HepG2 (cell line): Measurements from ENCODE around the gene KRTAP5-6. TPM values are rescaled to one million over a fixed set of nuclear protein-coding genes. Genes with fewer than 3 reads are reported as not detected.

ENCODE experiments used
- ARNT ChIP-seq: fragments of 450-650 bp; IDR thresholded peaks from 2 replicates; pipeline ENCODE4 v1.6.1; 2017
- HDAC2 ChIP-seq: sonication (generic); formaldehyde crosslinking; IDR thresholded peaks from 2 replicates; pipeline ENCODE4 v1.4.0; 2020; ENCODE audit warnings: missing genetic modification reagents
- KAT2B ChIP-seq: fragments of 150-350 bp; IDR thresholded peaks from 2 replicates; pipeline ENCODE4 v1.6.1; 2014; ENCODE audit warnings: low read depth, low read length, borderline replicate concordance
- KLF13 ChIP-seq: sonication (generic); formaldehyde crosslinking; IDR thresholded peaks from 2 replicates; pipeline ENCODE4 v1.4.0; 2020; ENCODE audit warnings: mild to moderate bottlenecking, missing genetic modification reagents
- PRMT3 ChIP-seq: sonication (generic); formaldehyde crosslinking; IDR thresholded peaks from 2 replicates; pipeline ENCODE4 v1.8.1; 2022; ENCODE audit warnings: low read depth, mild to moderate bottlenecking, moderate library complexity, missing genetic modification reagents, borderline replicate concordance
- RFX3 ChIP-seq: IDR thresholded peaks from 2 replicates; pipeline ENCODE4 v1.6.1; 2016; ENCODE audit warnings: missing biosample characterization, missing genetic modification reagents
- TCF7L2 ChIP-seq: IDR thresholded peaks from 2 replicates; pipeline ENCODE4 v1.6.1; 2011; ENCODE audit warnings: mild to moderate bottlenecking, low read depth, low read length, moderate library complexity
- ZKSCAN8 ChIP-seq: IDR thresholded peaks from 2 replicates; pipeline ENCODE4 v1.6.1; 2016; ENCODE audit warnings: borderline replicate concordance, missing genetic modification reagents, missing compliant biosample characterization
- ZSCAN29 ChIP-seq: sonication (generic); formaldehyde crosslinking; conservative IDR thresholded peaks from 2 replicates; pipeline ENCODE4 v1.4.0; 2020; ENCODE audit warnings: mild to moderate bottlenecking, missing genetic modification reagents
- polyA plus RNA-seq, 8 experiments: library from polyadenylated mRNA; depleted of rRNA in 3 of 8; stranded (reverse) in 7 of 8; unstranded in 1 of 8; fragments of >200 nt; fragmentation: Illumina TruSeq in 4 of 8; extraction: Trizol in 4 of 8; gene quantifications; 2 replicates each; pipeline versions ENCODE4 v1.2.1 to v1.2.3, GENCODE V29; 2011 to 2016; ENCODE audit warnings: low read depth in 4 of 8, missing spikeins in 1 of 8, mixed read lengths in 1 of 8; ENCODE audit not compliant: insufficient read depth in 1 of 8
- total RNA-seq, 5 experiments: library from RNA; depleted of rRNA; stranded (reverse); fragments of >200 nt; fragmentation: Illumina TruSeq; extraction: Trizol; gene quantifications; 2 replicates each; pipeline ENCODE4 v1.2.3, GENCODE V29; 2016; ENCODE audit warnings: low read depth in 1 of 5
- TF ChIP-seq, protein P1 (sequence below), 2 experiments: sonication (generic) in 1 of 2; formaldehyde crosslinking in 1 of 2; IDR thresholded peaks; 2 replicates each; pipeline versions ENCODE4 v1.4.0 to v1.6.1; 2016 to 2020; ENCODE audit warnings: borderline replicate concordance in 1 of 2, low read depth in 1 of 2, mild to moderate bottlenecking in 1 of 2, missing genetic modification reagents in 1 of 2
- TF ChIP-seq, protein P2 (sequence below): IDR thresholded peaks from 2 replicates; pipeline ENCODE4 v1.6.1; 2016; ENCODE audit warnings: mild to moderate bottlenecking, missing biosample characterization, missing genetic modification reagents
- TF ChIP-seq, protein P3 (sequence below): sonication (generic); formaldehyde crosslinking; IDR thresholded peaks from 2 replicates; pipeline ENCODE4 v1.4.0; 2020; ENCODE audit warnings: mild to moderate bottlenecking, missing genetic modification reagents
- TF ChIP-seq, protein P4 (sequence below), 2 experiments: IDR thresholded peaks; 2 replicates each; pipeline ENCODE4 v1.6.1; 2011 to 2012; ENCODE audit warnings: low read length in 2 of 2, borderline replicate concordance in 1 of 2, low read depth in 1 of 2, mild to moderate bottlenecking in 1 of 2, moderate library complexity in 1 of 2
- TF ChIP-seq, protein P5 (sequence below): sonication (generic); formaldehyde crosslinking; conservative IDR thresholded peaks from 2 replicates; pipeline ENCODE4 v1.8.0; 2022; ENCODE audit warnings: mild to moderate bottlenecking, moderate library complexity, missing genetic modification reagents
- TF ChIP-seq, protein P6 (sequence below): IDR thresholded peaks from 2 replicates; pipeline ENCODE4 v1.6.1; 2016; ENCODE audit warnings: missing genetic modification reagents, missing compliant biosample characterization

Gene KRTAP5-6
- total and polyA plus RNA-seq, 2 of the 13 experiments (the other 11 are each of a cell fraction or from before 2014, with no cell fraction given): not detected

DNA sequence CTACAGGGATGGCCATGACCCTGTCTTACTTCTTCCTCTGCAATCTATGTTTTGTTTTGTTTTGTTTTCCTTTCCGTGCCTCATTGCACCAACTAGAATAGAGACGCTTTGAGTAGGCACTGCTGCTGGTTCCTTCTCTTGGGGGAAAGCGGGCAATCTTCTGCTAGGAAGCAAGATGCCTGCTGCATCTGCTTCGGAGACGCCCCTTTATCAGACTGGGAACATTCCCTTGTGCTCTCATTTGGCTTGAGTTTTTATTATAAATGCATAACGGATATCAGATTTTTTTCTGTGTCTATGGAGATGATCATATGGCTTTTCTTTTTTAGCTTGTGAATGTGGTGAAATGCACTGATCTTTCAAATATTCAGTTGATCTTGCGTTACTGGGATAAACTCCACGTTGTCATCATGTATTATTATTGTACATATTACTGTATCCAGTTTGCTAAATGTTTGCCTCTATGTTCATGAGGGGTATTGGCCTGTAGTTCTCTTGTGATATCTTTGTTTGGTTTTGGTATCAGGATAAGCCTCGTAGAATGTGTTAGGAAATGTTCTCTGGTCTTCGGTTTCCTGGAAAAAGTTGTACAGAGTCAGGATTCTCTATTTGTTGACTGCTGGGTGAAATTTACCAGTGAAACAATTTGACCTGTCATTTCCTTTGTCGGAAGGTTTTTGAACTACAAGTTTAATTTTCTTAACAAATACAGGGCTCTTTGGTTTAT is 23.4 kb upstream of the KRTAP5-6 start (continued):
- TF ChIP-seq, protein P1, sequence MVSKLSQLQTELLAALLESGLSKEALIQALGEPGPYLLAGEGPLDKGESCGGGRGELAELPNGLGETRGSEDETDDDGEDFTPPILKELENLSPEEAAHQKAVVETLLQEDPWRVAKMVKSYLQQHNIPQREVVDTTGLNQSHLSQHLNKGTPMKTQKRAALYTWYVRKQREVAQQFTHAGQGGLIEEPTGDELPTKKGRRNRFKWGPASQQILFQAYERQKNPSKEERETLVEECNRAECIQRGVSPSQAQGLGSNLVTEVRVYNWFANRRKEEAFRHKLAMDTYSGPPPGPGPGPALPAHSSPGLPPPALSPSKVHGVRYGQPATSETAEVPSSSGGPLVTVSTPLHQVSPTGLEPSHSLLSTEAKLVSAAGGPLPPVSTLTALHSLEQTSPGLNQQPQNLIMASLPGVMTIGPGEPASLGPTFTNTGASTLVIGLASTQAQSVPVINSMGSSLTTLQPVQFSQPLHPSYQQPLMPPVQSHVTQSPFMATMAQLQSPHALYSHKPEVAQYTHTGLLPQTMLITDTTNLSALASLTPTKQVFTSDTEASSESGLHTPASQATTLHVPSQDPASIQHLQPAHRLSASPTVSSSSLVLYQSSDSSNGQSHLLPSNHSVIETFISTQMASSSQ (IDR thresholded peaks at IDR 0.05; ENCODE audit: low read depth): peak; percentile 70
- TF ChIP-seq, protein P1 (CRISPR knock-in tag; IDR thresholded peaks at IDR 0.05; ENCODE audit: borderline replicate concordance): peak; percentile 55; the same call in 1 of the 2 replicates
- TF ChIP-seq HDAC2 (peak; percentile 42; the same call in 1 of the 2 replicates), ZSCAN29 (CRISPR knock-in tag) (no peak), RFX3 (CRISPR knock-in tag) (no peak), KAT2B (no peak), KLF13 (CRISPR knock-in tag) (no peak), ZKSCAN8 (peak; percentile 19; the same call in 1 of the 2 replicates), ARNT (no peak), TCF7L2 (peak; percentile 68), PRMT3 (CRISPR knock-in tag) (no peak)
- TF ChIP-seq, protein P2, sequence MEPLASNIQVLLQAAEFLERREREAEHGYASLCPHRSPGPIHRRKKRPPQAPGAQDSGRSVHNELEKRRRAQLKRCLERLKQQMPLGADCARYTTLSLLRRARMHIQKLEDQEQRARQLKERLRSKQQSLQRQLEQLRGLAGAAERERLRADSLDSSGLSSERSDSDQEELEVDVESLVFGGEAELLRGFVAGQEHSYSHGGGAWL: no peak
- TF ChIP-seq, protein P3, sequence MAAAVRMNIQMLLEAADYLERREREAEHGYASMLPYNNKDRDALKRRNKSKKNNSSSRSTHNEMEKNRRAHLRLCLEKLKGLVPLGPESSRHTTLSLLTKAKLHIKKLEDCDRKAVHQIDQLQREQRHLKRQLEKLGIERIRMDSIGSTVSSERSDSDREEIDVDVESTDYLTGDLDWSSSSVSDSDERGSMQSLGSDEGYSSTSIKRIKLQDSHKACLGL (CRISPR knock-in tag): no peak
- TF ChIP-seq, protein P4, sequence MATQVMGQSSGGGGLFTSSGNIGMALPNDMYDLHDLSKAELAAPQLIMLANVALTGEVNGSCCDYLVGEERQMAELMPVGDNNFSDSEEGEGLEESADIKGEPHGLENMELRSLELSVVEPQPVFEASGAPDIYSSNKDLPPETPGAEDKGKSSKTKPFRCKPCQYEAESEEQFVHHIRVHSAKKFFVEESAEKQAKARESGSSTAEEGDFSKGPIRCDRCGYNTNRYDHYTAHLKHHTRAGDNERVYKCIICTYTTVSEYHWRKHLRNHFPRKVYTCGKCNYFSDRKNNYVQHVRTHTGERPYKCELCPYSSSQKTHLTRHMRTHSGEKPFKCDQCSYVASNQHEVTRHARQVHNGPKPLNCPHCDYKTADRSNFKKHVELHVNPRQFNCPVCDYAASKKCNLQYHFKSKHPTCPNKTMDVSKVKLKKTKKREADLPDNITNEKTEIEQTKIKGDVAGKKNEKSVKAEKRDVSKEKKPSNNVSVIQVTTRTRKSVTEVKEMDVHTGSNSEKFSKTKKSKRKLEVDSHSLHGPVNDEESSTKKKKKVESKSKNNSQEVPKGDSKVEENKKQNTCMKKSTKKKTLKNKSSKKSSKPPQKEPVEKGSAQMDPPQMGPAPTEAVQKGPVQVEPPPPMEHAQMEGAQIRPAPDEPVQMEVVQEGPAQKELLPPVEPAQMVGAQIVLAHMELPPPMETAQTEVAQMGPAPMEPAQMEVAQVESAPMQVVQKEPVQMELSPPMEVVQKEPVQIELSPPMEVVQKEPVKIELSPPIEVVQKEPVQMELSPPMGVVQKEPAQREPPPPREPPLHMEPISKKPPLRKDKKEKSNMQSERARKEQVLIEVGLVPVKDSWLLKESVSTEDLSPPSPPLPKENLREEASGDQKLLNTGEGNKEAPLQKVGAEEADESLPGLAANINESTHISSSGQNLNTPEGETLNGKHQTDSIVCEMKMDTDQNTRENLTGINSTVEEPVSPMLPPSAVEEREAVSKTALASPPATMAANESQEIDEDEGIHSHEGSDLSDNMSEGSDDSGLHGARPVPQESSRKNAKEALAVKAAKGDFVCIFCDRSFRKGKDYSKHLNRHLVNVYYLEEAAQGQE (IDR thresholded peaks at IDR 0.05; ENCODE audit: borderline replicate concordance in 1 of 2, low read depth in 1 of 2, low read length in 2 of 2): 0 out of 4 replicates have a peak, but pooled peaks of 1 of the 2 experiments have one; percentile 29
- TF ChIP-seq, protein P5, sequence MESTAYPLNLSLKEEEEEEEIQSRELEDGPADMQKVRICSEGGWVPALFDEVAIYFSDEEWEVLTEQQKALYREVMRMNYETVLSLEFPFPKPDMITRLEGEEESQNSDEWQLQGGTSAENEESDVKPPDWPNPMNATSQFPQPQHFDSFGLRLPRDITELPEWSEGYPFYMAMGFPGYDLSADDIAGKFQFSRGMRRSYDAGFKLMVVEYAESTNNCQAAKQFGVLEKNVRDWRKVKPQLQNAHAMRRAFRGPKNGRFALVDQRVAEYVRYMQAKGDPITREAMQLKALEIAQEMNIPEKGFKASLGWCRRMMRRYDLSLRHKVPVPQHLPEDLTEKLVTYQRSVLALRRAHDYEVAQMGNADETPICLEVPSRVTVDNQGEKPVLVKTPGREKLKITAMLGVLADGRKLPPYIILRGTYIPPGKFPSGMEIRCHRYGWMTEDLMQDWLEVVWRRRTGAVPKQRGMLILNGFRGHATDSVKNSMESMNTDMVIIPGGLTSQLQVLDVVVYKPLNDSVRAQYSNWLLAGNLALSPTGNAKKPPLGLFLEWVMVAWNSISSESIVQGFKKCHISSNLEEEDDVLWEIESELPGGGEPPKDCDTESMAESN (CRISPR knock-in tag): 0 out of 2 replicates have a peak, but pooled peaks have one; percentile 8
- TF ChIP-seq, protein P6, sequence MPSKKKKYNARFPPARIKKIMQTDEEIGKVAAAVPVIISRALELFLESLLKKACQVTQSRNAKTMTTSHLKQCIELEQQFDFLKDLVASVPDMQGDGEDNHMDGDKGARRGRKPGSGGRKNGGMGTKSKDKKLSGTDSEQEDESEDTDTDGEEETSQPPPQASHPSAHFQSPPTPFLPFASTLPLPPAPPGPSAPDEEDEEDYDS (CRISPR knock-in tag): peak; percentile 56
